GM10847 (cell line): ENCODE measurements around the gene IMP4.

Source experiments
- POLR2A ChIP-seq: IDR thresholded peaks from 2 replicates; pipeline ENCODE4 v1.6.1; 2011; ENCODE audit not compliant: insufficient read length; ENCODE audit errors: extremely low read depth

The IMP4 gene

DNA sequence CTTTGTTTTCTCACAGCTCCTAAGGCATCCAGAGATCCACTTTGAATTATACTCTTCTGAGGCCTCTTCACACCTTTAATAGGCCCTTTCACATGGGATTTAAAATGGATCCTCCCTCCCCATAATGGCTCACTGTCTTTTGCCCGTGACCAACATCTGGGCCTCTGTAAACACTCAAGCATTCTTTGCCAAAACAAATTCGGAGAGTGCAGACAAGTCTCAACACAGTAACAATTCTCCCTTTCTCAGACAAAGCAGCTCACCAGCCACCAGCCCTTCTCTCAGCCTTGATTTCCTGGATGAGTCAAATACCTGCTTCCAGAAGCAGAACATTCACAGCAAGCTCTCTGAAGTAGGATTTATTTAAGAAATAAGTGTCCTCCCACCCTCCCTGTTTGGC lies 14.0 kb upstream of the IMP4 start:
- no peak for TF ChIP-seq POLR2A

DNA sequence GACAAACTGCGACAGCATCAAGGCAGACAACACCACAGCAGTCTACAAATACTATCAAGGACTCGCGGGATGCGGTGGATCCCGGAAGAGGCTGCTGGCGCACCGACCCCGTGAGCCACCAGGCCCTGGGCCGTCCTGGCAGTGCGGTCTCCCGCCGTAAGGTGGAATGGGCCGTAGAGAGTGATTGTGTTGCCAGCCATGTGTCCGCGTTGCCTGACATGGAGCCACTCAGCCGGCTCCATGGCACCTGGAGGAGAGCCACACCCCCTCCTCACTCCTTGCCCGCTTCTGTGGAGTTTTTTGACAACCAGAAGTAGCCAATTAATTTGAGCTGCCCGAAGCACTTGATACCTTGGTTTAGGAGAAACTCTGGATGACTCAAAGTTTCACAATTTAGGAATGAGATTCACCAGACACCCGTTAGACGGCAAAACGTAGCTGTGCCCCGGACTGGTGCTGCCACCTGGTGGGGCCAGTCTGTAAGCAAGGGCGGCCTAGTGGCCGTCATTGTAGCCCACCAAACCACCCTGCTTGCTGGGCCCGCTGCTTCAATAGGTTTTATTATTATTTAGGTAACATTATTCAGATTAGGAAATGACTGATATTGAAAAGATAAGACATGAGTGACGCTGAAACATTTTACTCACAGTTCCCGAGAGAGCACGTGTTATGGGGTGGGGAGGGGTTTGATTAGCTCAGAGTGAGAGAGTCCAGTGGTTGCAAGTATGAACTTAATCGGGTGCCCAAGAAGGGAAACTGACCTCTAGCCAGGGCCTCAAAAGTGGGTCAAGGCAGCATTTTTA lies 10.2 kb upstream of the IMP4 start:
- TF ChIP-seq POLR2A = no peak

DNA sequence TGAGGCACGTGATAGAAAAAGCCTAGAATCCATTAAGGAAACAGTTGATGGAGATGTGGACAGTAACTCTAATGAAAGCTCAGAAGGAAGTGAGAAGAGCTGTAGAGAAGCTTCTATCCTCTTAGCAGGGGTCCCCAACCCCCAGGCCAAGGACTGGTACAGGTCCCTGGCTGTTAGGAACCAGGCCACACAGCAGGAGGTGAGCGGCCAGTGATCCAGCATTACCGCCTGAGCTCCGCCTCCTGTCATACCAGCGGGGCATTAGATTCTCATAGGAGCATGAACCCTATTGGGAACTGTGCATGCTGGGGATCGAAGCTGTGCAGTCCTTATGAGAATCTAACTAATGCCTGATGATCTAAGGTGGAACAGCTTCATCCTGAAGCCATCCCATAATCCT lies 8.7 kb upstream of the IMP4 start:
- TF ChIP-seq POLR2A = no peak

DNA sequence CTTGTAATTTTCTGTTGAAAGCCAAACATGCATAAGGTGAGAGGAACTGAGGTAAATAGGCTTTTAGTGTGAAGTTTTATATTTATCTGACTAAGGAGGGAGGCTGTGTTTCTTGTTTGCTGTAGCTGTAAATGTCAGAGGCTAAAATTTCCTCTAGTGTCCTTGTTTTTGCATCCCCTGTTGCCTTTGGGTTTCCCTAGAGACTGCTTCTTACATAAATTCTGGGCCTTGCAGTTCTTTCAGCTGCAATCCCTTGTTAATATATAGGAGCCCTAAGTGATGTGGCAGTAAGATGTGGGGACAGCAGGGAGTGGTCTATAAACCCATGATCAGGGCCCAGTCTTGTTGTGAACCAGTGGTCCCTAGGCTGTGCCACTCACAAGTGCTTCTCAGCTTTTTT lies 7.5 kb upstream of the IMP4 start:
- TF ChIP-seq POLR2A = no peak

DNA sequence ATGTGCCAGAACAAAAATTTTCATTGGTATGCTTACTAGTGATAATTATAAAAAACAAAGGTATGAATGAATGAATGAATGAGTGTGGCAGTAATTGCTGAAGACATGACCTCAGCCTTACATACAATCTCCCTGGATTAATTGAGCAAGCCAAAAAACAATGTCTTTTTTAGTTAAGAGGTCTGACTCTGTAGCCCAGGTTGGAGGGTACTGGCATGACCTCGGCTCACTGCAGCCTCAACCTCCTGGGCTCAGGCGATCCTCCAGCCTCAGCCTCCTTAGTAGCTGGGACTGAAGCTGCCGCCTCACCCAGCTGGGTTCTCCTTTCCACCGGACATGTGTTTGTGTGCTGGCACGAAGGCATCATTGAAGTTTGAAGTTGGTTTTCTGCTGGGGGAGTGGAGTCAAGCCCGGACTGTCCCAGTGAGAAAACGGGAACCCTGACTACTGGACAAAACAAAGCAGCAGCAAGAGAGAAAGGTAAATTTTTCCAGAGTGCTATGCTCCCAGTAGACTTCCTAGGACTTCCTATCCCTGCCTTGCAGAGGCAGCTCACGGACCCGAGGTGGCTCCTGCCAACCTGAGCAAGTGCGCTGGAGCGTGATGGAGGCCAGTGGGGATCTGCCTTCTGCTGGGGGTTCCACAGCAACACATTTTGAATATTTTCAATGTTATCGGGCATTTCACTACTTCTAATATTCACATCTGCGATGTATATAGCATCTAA lies 6.4 kb upstream of the IMP4 start:
- no peak for TF ChIP-seq POLR2A

DNA sequence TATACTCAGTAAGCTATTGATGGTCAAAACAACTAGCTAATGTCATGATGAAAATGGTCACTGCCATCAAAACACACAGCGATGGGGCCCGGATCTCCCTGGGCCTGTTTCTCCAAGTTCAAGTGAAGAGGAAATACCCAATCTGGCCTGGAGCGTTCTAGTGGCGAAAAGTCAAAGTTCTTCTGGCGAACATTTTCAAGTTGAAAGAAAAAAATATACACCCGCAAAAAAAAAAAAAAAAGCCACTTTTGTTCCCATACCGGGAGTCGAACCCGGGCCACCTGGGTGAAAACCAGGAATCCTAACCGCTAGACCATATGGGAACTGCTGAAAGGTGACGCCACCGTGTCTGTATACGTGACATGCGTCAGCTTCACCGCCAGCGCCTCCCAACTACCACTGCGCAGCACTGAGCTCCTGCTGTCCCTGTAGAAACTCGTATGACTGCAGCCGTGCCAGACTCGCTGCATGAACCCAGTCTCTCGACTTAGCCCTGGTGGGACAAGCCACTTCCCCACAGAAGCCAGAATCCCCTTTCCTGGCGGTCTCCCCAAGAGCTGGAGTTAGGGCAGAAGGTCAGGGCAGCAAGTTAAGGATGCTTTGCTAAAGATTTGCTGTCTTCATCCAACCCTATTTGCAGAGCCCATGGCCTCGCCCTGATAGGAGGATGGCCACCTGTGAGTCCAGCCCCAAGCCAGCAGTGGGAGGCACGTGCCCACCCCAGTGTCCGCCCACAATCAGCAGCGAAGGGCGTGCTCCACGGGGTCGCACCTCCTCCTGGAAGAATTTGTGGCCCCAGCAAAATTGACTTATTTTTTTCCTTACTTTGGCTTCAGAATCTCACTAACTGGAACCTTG lies 5.6 kb upstream of the IMP4 start:
- peak; percentile 33 for TF ChIP-seq POLR2A

DNA sequence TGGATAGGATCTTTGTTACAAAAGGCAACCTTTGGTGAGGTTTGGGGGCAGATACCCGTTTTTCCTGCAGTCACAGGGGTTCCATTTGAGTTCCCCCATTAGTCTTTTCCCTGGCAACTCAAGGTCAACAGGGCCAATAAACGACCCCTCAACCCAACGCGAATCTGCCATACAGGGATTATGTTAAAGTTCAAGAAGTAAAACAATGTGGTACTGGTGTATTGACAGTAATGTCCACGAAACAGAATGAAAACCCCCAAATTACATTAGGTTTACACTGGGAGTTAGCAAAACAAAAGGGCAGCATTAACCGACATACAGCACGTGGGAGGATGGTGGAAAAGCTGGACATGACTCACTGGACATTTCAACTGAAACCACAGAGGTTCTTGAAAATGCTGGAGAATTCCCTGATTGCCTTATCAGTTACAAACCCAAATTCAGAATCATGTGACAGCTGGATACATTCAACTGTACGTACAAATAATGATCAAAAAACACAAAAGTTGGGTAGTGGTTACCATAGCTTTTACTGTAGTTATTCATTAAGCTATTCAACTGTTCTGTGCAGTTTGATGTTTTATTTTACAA lies 4.9 kb upstream of the IMP4 start:
- TF ChIP-seq POLR2A = no peak

DNA sequence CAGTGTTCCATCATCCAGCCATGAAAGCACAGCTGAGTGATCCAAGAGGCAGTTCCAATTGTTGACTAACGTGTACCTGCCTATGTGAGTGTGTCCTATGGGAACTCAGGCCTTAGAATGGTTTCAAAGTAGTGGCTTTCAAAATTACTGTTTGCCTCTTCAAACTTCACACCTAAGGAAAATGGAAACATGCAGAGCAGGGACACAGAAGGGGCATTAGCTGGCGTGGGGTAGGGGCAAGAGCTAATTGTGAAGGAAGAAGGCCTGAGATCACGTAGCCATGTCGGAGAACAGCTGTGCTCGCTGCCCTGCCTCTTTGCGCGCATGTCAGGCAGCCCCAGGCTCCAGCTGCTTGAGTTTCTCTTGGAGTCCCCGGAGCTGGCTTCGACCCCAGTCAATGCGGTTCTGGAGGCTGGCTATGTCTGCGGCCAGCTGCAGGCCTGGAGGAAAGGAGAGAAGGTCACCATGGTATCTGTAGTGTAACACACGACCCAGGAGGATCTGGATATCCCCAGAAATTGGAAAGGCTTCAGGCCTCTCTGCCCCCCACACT lies 3.8 kb upstream of the IMP4 start:
- TF ChIP-seq POLR2A = no peak

DNA sequence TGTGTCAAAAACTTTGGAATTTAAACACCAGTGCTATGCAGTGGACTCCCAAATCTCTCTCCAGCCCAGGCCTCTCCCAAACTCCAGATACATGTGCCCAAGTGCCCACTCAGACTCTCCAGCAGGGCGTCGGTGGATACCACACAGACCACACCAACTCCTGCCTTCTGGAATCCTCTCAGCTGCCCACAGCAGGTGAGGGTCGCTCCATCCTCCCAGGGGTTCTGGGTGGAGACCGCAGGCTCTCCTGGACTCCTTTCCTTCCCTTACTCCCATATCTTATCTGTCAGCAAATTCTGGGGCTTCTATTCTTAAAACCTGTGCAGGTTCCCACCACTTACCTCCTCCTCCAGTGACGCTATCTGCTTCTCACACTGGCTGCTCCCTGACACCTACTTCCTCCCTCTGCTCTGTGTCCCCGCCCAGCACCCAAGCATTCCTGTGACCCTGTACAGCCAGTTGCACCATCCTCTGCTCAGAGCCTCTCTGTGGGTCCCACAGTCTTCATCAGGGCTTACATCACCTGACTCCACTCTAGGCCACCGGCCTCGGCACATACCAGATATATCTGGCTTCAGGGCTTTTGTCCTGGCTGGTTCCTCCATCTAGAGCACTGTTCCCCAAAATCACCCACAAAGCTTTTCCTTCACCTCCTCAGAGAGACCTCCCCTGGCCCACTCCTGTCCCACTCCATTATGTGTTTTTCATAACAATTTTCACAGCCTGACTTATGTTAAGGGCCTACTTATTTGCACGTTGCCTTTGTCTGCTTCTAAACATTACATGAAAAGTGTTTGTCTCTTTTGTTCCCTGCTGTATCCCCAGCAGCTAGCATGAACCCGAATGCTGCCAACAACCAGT lies 2.6 kb upstream of the IMP4 start:
- no peak for TF ChIP-seq POLR2A

DNA sequence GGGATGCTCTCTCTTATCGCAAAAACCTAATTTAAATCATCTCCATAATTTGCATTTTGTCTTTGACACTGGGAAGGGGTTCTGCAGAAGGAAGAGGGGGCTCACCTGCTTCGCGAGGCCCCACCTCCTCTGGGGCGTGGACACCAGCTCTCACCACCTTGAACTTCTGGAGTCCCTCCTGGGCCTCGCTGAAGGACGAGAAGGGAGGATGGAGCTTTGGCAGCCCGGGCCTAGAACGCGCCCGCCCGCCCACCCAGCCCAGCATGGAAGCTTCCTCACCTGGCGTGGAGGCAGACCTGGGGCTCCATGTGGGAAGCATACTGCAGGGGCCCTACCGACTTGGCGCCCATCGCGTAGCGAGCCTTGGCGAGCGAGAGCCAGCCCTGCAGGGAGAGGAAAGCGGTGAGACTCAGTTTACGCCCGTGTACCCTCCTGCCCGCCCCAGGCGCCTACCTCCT lies 1.1 kb upstream of the IMP4 start:
- no peak for TF ChIP-seq POLR2A

DNA sequence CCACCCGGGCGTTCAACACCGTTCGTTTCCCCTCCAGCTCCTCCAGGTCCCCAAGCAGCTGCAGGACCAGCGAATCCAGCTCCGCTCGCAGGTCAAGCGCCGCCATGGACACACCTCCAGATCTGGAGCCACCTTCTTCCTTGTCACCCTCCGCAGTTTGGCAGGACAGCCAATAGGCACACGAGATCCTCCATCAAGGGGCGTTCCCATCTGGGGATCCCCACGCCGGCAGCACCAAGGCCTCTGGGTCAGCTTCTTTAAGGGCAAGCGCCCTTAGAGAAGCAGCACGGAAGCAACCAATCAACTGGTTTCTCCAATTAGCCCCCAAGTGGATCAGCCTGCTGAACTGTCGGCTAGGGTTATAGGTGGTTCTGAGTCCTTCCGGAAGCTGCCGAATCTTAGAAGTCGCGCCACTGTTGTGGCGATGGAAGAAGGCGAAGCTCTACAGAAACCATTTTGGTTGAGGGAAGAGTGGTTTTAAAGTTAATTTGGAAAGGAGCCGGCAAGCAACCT lies 621 bp upstream of the IMP4 start:
- TF ChIP-seq POLR2A = peak; percentile 31

DNA sequence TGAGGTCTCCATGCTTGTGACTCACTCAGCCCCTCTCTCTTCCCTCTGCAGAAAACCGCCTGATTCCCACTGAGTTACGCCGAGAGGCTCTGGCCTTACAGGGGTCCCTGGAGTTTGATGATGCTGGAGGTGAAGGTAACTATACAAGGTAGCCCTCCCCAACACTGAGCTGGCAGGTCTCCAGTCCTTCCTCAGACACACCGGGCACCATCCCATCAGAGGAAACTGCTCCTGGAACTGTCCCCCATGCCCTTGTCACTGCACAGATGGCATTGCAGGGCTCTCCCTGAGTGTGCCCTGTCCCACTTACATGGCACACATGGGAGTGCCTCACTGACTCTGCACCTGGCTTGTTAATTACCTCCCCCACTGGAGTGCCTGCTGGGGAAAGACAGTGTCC lies 1.9 kb downstream of the IMP4 start:
- no peak for TF ChIP-seq POLR2A

DNA sequence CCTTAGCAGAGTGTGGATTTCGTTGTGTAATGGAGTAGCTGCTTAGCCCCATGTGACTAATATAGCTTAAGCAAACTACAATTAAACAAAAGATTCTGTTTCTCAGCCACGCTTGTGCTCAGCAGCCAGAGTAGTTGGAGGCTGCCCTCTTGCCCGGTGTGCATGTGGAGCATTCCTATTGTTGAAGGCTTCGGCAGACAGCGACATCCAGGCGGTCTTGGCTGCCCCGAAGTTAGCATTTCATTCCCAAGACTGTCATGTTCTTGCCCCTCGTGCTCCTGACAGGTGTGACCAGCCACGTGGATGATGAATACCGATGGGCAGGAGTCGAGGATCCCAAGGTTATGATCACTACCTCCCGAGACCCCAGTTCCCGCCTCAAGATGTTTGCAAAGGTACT lies 2.4 kb downstream of the IMP4 start:
- no peak for TF ChIP-seq POLR2A

DNA sequence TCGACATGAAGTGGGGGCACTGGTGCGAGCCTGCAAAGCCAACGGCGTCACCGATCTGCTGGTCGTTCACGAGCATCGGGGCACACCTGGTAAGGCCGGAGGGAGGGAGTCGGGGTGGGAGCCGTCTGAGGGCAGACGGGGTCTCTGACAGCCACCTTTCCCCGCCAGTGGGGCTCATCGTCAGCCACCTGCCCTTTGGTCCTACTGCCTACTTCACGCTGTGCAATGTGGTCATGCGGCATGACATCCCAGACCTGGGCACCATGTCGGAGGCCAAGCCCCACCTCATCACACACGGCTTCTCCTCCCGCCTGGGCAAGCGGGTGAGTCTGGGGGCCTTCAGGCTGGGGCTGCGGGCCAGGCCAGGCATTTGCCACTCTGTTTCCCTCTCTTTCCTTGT lies 2.9 kb downstream of the IMP4 start:
- TF ChIP-seq POLR2A = no peak

DNA sequence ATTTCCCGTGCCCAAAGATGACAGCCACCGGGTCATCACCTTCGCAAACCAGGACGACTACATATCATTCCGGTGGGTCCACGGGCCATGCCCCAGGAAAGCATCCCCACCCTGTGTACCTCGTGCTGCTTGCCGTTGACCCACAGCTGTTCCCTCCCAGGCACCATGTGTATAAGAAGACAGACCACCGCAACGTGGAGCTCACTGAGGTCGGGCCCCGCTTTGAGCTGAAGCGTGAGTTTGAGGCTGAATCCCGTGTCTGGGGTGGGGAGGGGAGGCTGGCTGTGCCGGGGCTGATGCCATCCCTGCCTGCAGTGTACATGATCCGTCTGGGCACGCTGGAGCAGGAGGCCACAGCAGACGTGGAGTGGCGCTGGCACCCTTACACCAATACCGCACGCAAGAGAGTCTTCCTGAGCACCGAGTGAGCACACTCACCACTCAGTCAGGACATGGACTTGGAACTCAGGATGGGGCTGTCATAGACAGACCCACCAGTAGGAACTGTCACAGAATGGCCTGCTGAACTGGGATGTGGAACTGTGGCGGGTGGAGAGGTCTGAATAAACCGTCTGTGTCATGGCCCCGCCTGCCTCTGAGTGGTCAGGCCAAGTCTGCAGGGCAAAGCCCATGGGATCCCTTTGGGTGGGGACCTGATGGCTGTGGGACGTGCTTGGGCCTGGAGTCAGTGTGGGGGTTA lies 3.5 kb downstream of the IMP4 start:
- no peak for TF ChIP-seq POLR2A
